OCI-LY1 (cell line): ENCODE measurements around the gene LRRC66.

Experiments used
- CTCF ChIP-seq: fragments of 200-600 bp; sonication (generic), shearing (Covaris generic); IDR thresholded peaks from 2 replicates; pipeline ENCODE4 v1.5.1; 2017; ENCODE audit warnings: mild to moderate bottlenecking, antibody characterized with exemption, low read length, moderate library complexity, mixed read lengths
- EZH2 ChIP-seq: fragments of 200-600 bp; sonication (generic), shearing (Covaris generic); IDR thresholded peaks from 2 replicates; pipeline ENCODE4 v1.8.0; 2017; ENCODE audit warnings: borderline replicate concordance, mixed run types, mild to moderate bottlenecking, antibody characterized with exemption, low read length, moderate library complexity, mixed read lengths

- TF ChIP-seq CTCF (no peak; the same call in 1 of the 2 replicates), EZH2 (no peak)
These were observed 22.5 kb downstream of the LRRC66 start for GRCh38 chr4:51997647-51998046.
